Sigmoid colon (tissue), 4 donors: Measurements from ENCODE around the gene CEP70.
"Not testable (repeated sequence)": the region's sequence is repeated elsewhere in the genome, so short reads cannot be mapped to it uniquely, and the experiment has no call there.

Source experiments
- EP300 ChIP-seq, 4 donors: sonication (generic); formaldehyde crosslinking; IDR thresholded peaks; one replicate each; pipeline ENCODE4 v1.6.1; 2017; ENCODE audit warnings: antibody characterized with exemption in 4 of 4
- POLR2A ChIP-seq, 2 donors: fragments of 450-650 bp; IDR thresholded peaks; one replicate each; pipeline ENCODE4 v1.6.1; 2016; ENCODE audit warnings: antibody characterized with exemption in 2 of 2, mild to moderate bottlenecking in 2 of 2, moderate library complexity in 2 of 2
- POLR2AphosphoS5 ChIP-seq, 4 donors: sonication (generic); formaldehyde crosslinking; IDR thresholded peaks; one replicate each; pipeline ENCODE4 v1.6.1; 2017; ENCODE audit warnings: antibody characterized with exemption in 4 of 4
- TF ChIP-seq, protein P1 (sequence below), 4 experiments: fragments of 450-650 bp in 3 of 4; fragments of 200-600 bp in 1 of 4; IDR thresholded peaks; one replicate each; pipeline ENCODE4 v1.5.1; 2016 to 2019; ENCODE audit warnings: antibody characterized with exemption in 4 of 4, mild to moderate bottlenecking in 3 of 4, moderate library complexity in 2 of 4

DNA sequence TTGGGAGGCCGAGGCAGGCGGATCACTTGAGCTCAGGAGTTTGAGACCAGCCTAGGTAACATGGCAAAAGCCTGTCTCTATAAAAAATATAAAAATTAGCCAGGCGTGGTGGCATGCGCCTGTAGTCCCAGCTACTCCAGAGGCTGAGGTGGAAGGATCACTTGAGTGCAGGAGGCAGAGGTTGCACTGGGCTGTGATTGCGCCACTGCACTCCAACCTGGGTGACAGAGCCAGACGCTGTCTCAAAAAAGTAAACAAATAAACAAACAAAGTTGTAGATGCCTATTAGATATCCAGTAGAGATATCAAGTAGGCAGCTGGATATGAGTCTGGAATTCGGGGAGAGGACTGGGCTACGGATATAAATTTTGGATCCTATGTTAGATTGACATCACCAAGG lies 24.4 kb downstream of the CEP70 start:
- TF ChIP-seq, protein P1, sequence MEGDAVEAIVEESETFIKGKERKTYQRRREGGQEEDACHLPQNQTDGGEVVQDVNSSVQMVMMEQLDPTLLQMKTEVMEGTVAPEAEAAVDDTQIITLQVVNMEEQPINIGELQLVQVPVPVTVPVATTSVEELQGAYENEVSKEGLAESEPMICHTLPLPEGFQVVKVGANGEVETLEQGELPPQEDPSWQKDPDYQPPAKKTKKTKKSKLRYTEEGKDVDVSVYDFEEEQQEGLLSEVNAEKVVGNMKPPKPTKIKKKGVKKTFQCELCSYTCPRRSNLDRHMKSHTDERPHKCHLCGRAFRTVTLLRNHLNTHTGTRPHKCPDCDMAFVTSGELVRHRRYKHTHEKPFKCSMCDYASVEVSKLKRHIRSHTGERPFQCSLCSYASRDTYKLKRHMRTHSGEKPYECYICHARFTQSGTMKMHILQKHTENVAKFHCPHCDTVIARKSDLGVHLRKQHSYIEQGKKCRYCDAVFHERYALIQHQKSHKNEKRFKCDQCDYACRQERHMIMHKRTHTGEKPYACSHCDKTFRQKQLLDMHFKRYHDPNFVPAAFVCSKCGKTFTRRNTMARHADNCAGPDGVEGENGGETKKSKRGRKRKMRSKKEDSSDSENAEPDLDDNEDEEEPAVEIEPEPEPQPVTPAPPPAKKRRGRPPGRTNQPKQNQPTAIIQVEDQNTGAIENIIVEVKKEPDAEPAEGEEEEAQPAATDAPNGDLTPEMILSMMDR (IDR thresholded peaks at IDR 0.05) = not testable (repeated sequence)
- TF ChIP-seq POLR2AphosphoS5, POLR2A, EP300 (IDR thresholded peaks at IDR 0.05): not testable (repeated sequence)
